T-cell (primary cell): Measurements from ENCODE around the gene NDUFB2. TPM values are rescaled to one million over a fixed set of nuclear protein-coding genes. Genes with fewer than 3 reads are reported as not detected.
"Not testable (repeated sequence)": the region's sequence is repeated elsewhere in the genome, so short reads cannot be mapped to it uniquely, and the experiment has no call there.

ENCODE experiments used
- ATAC-seq, 4 experiments: fragments of 200-7000 bp in 3 of 4; fragments of 150-1000 bp in 1 of 4; cut with Tn5 transposase; replicated peaks in 1 of 4; 1 replicate in 3 of 4; 2 replicates in 1 of 4; pipeline ENCODE4 v1.10.0; 2021; ENCODE audit warnings: moderate library complexity in 3 of 4, mild to moderate bottlenecking in 2 of 4, moderate number of reproducible peaks in 1 of 4
- CTCF ChIA-PET, 2 donors: fragments of 300-600 bp; sonication (Branson Sonifier 250); formaldehyde crosslinking; loops; one replicate each; lab custom pipeline; 2022; ENCODE audit warnings: antibody characterized with exemption in 2 of 2; lab: Charles Lee
- POLR2A ChIA-PET, 2 donors: fragments of 300-600 bp; sonication (Branson Sonifier 250); formaldehyde crosslinking; loops; one replicate each; lab custom pipeline; 2022; ENCODE audit warnings: antibody characterized with exemption in 2 of 2; lab: Charles Lee
- DNase-seq, 35 experiments: peaks; one replicate each; pipeline versions ENCODE4 v3.0.0 to v3.0.0-alpha.2; 2013 to 2023
- H3K27ac ChIP-seq: one replicate; pipeline ENCODE4 v1.5.1; 2013; ENCODE audit warnings: low read length
- H3K27me3 ChIP-seq, 2 experiments: replicated peaks in 1 of 2; 1 replicate in 1 of 2; 2 replicates in 1 of 2; pipeline versions ENCODE4 v1.6.1 to v1.7.0; 2013; ENCODE audit warnings: low read length in 1 of 2, mixed read lengths in 1 of 2; ENCODE audit not compliant: control insufficient read depth in 2 of 2, insufficient read depth in 2 of 2; ENCODE audit errors: extremely low read depth in 1 of 2
- H3K36me3 ChIP-seq, 2 donors: 1 replicate in 1 of 2; 2 replicates in 1 of 2; pipeline versions ENCODE4 v1.6.1 to v1.7.0; 2013; ENCODE audit warnings: low read length in 1 of 2; ENCODE audit not compliant: control insufficient read depth in 2 of 2, insufficient read depth in 1 of 2; ENCODE audit errors: extremely low read depth in 1 of 2
- H3K4me1 ChIP-seq, 2 experiments: 1 replicate in 1 of 2; 2 replicates in 1 of 2; pipeline versions ENCODE4 v1.6.1 to v1.7.0; 2013; ENCODE audit warnings: low read length in 2 of 2, mixed read lengths in 1 of 2; ENCODE audit not compliant: insufficient read depth in 2 of 2, control insufficient read depth in 1 of 2; ENCODE audit errors: extremely low read depth in 1 of 2
- H3K4me3 ChIP-seq, 2 donors: 1 replicate in 1 of 2; 2 replicates in 1 of 2; pipeline versions ENCODE4 v1.5.1 to v1.7.0; 2013; ENCODE audit warnings: mild to moderate bottlenecking in 2 of 2, low read length in 1 of 2, moderate library complexity in 1 of 2; ENCODE audit not compliant: control insufficient read depth in 1 of 2; ENCODE audit errors: extremely low read depth in 1 of 2
- H3K9me3 ChIP-seq: 2 replicates; pipeline ENCODE4 v1.7.0; 2013
- H3K27ac Mint-ChIP-seq, 2 donors: one replicate each; pipeline ENCODE4 v1.8.0; 2020 to 2021; ENCODE audit warnings: mild to moderate bottlenecking in 2 of 2, mixed read lengths in 2 of 2
- H3K27me3 Mint-ChIP-seq, 2 donors: one replicate each; pipeline ENCODE4 v1.8.0; 2021 to 2022; ENCODE audit warnings: mixed read lengths in 2 of 2
- H3K36me3 Mint-ChIP-seq: one replicate; pipeline ENCODE4 v1.8.0; 2021; ENCODE audit warnings: mixed read lengths
- H3K4me1 Mint-ChIP-seq, 3 donors: one replicate each; pipeline ENCODE4 v1.8.0; 2020 to 2022; ENCODE audit warnings: mixed read lengths in 3 of 3, mild to moderate bottlenecking in 1 of 3
- H3K4me3 Mint-ChIP-seq, 3 donors: one replicate each; pipeline ENCODE4 v1.8.0; 2020 to 2022; ENCODE audit warnings: mild to moderate bottlenecking in 3 of 3, mixed read lengths in 3 of 3, moderate library complexity in 3 of 3
- H3K9me3 Mint-ChIP-seq, 3 donors: one replicate each; pipeline ENCODE4 v1.8.0; 2020 to 2022; ENCODE audit warnings: mixed read lengths in 3 of 3
- WGBS: methylation state at CpG from one replicate; pipeline ENCODE4 v1.1.5; 2013; ENCODE audit warnings: missing lambda C conversion rate; ENCODE audit not compliant: insufficient coverage; 5-methylcytosine and 5-hydroxymethylcytosine counted together
- total RNA-seq, 35 experiments: library from RNA in 6 of 35; stranded (reverse) in 6 of 35; fragments of 120-200 nt in 1 of 35; gene quantifications; one replicate each; pipeline versions ENCODE4 v1.2.1 to v1.2.4 and lab custom pipeline; 2013 to 2026

The NDUFB2 gene
- total RNA-seq, 5 donors from 2014 or later (not counting 1 experiment from before 2014, with no cell fraction given), result 97.2 to 110 (median 103) TPM

DNA sequence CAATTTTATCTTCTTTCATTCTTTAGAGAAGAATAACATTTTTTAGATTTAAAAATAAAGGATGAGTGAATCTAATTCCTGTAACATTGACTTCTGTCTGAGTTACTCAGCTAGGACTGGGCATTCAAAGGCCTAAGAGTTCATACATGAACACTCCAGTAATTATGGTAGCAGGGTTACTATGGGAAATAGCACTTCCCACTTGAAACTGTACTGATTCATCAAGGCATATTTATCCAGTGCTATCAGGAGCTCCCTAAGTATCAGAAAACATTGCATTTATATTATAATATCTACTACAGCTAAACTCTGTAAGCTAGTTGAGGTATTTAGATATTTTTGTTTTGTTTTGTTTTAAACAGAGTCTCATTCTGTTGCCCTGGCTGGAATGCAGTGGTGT, 41.8 kb downstream of the NDUFB2 start:
- Mint-ChIP-seq H3K4me3 (no peak overlapping the region), H3K4me1 (no peaks in the 10 kb centered on the region), H3K27me3 (no peaks in the 10 kb centered on the region), H3K9me3 (no peaks in the 10 kb centered on the region), H3K36me3 (peaks cover 38% of the 10 kb centered on the region), H3K27ac (no peak overlapping the region)
- ChIA-PET CTCF (interaction anchor here in 1 of 2 donors (0.6 kb wide), 1 partner anchor 95 kb away, joined by 3 read pairs; no protein-coding TSS in a partner anchor), POLR2A (interaction anchor here in 1 of 2 donors (0.5 kb wide), 1 partner anchor 279 kb away, joined by 3 read pairs; no protein-coding TSS in a partner anchor)
- DNase-seq (no peak), ATAC-seq (no peak)
- no peaks in the 10 kb centered on the region for H3K27me3 ChIP-seq
- H3K4me3 ChIP-seq, result no peak overlapping the region
- no peaks in the 10 kb centered on the region for H3K4me1 ChIP-seq
- no peaks in the 10 kb centered on the region for H3K9me3 ChIP-seq
- H3K36me3 ChIP-seq, result peaks cover 0 to 20% of the 10 kb centered on the region in 2 donors
- H3K27ac ChIP-seq, result no peak overlapping the region

DNA sequence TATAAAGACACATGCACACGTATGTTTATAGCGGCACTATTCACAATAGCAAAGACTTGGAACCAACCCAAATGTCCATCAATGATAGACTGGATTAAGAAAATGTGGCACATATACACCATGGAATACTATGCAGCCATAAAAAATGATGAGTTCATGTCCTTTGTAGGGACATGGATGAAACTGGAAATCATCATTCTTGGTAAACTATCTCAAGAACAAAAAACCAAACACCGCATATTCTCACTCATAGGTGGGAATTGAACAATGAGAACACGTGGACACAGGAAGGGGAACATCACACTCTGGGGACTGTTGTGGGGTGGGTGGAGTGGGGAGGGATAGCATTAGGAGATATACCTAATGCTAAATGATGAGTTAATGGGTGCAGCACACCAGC, 46.7 kb downstream of the NDUFB2 start:
- CTCF ChIA-PET, DNase-seq, H3K27me3 Mint-ChIP-seq, H3K9me3 Mint-ChIP-seq, H3K4me1 Mint-ChIP-seq, H3K9me3 ChIP-seq, H3K27me3 ChIP-seq, H3K27ac Mint-ChIP-seq, ATAC-seq, H3K4me3 Mint-ChIP-seq, H3K4me1 ChIP-seq, POLR2A ChIA-PET, H3K4me3 ChIP-seq, H3K27ac ChIP-seq: not testable (repeated sequence)
- WGBS, result no CpG with 5 or more reads among the region's 4 CpGs
- peaks cover 46% of the 10 kb centered on the region for H3K36me3 Mint-ChIP-seq
- H3K36me3 ChIP-seq, result peaks cover 0 to 21% of the 10 kb centered on the region in 2 donors

GRCh38 chr7:140744005-140744404, 47.5 kb downstream of the NDUFB2 start:
- Mint-ChIP-seq H3K4me3 (no peak overlapping the region), H3K27ac (no peak overlapping the region), H3K9me3 (no peaks in the 10 kb centered on the region), H3K27me3 (no peaks in the 10 kb centered on the region), H3K4me1 (no peaks in the 10 kb centered on the region), H3K36me3 (peaks cover 44% of the 10 kb centered on the region)
- no peak for ATAC-seq
- no peak overlapping the region for H3K4me3 ChIP-seq
- no peaks in the 10 kb centered on the region for H3K4me1 ChIP-seq
- H3K27ac ChIP-seq, result no peak overlapping the region
- no peaks in the 10 kb centered on the region for H3K27me3 ChIP-seq
- DNase-seq, result no peak
- CTCF ChIA-PET, result no interaction called here
- H3K9me3 ChIP-seq, result no peaks in the 10 kb centered on the region
- no CpG with 5 or more reads among the region's 2 CpGs for WGBS
- POLR2A ChIA-PET, result no interaction called here
- H3K36me3 ChIP-seq, result peaks cover 0 to 21% of the 10 kb centered on the region in 2 donors

- Histone ChIP-seq H3K9me3 (no peaks in the 10 kb centered on the region), H3K36me3 (peaks cover 0 to 12% of the 10 kb centered on the region in 2 donors), H3K27ac (no peak overlapping the region), H3K4me3 (no peak overlapping the region), H3K27me3 (no peaks in the 10 kb centered on the region), H3K4me1 (no peaks in the 10 kb centered on the region)
- no peaks in the 10 kb centered on the region for H3K9me3 Mint-ChIP-seq
- H3K27ac Mint-ChIP-seq, result no peak overlapping the region
- DNase-seq (no peak), ATAC-seq (no peak)
- no peaks in the 10 kb centered on the region for H3K4me1 Mint-ChIP-seq
- no peaks in the 10 kb centered on the region for H3K27me3 Mint-ChIP-seq
- ChIA-PET CTCF (no interaction called here), POLR2A (interaction anchor here in 1 of 2 donors (0.6 to 0.7 kb wide), 2 partner anchors 193 to 525 kb away, joined by 3 to 4 read pairs; no protein-coding TSS in a partner anchor)
- peaks cover 39% of the 10 kb centered on the region for H3K36me3 Mint-ChIP-seq
- WGBS, result 96% methylated on average over 4 of the region's 6 CpGs
- no peak overlapping the region for H3K4me3 Mint-ChIP-seq
These were observed 49.0 kb downstream of the NDUFB2 start for GRCh38 chr7:140745266-140746058.

GRCh38 chr7:140746751-140747150, 50.2 kb downstream of the NDUFB2 start:
- CTCF ChIA-PET, result interaction anchor here (0.6 to 1.4 kb wide), 2 partner anchors 66 to 261 kb away, joined by 4 to 7 read pairs; no protein-coding TSS in a partner anchor
- WGBS, result no CpG with 5 or more reads among the region's 2 CpGs

GRCh38 chr7:140752533-140752932, 56.0 kb downstream of the NDUFB2 start:
- Mint-ChIP-seq H3K27me3 (no peaks in the 10 kb centered on the region), H3K27ac (peak overlapping the region in 1 of 2 donors; percentile 45), H3K36me3 (peaks cover 44% of the 10 kb centered on the region), H3K9me3 (no peaks in the 10 kb centered on the region), H3K4me1 (no peaks in the 10 kb centered on the region), H3K4me3 (no peak overlapping the region)
- WGBS, result no CpG with 5 or more reads among the region's 1 CpG
- no peak for ATAC-seq
- DNase-seq, result no peak
- no peaks in the 10 kb centered on the region for H3K27me3 ChIP-seq
- POLR2A ChIA-PET, result no interaction called here
- H3K36me3 ChIP-seq, result peaks cover 0 to 21% of the 10 kb centered on the region in 2 donors
- CTCF ChIA-PET, result interaction anchor here (0.6 kb wide), 3 partner anchors 229 to 1607 kb away, joined by 3 to 4 read pairs (median 3); no protein-coding TSS in a partner anchor
- H3K4me1 ChIP-seq, result no peaks in the 10 kb centered on the region
- H3K9me3 ChIP-seq, result no peaks in the 10 kb centered on the region
- H3K27ac ChIP-seq, result no peak overlapping the region
- no peak overlapping the region for H3K4me3 ChIP-seq

More at GRCh38 chr7:140746751-140747150, 50.2 kb downstream of the NDUFB2 start:
- Mint-ChIP-seq H3K27ac (no peak overlapping the region), H3K36me3 (peaks cover 36% of the 10 kb centered on the region), H3K4me1 (no peaks in the 10 kb centered on the region), H3K27me3 (no peaks in the 10 kb centered on the region), H3K4me3 (no peak overlapping the region), H3K9me3 (no peaks in the 10 kb centered on the region)
- Histone ChIP-seq H3K4me1 (no peaks in the 10 kb centered on the region), H3K4me3 (no peak overlapping the region), H3K36me3 (peaks cover 0 to 11% of the 10 kb centered on the region in 2 donors), H3K27me3 (no peaks in the 10 kb centered on the region), H3K27ac (no peak overlapping the region), H3K9me3 (no peaks in the 10 kb centered on the region)
- ATAC-seq, result no peak
- POLR2A ChIA-PET, result no interaction called here
- DNase-seq, result no peak
